Right kidney (tissue), 1 donor: ENCODE measurements around the gene CCDC24.
A peak's percentile ranks its signal among the peaks of the same experiment; 100 is the strongest.

Experiments used
- DNase-seq: peaks from one replicate; pipeline ENCODE4 v3.0.0-alpha.2; 2016

Gene CCDC24

GRCh38 chr1:44024903-44025525 lies 33.6 kb downstream of the CCDC24 start:
- DNase-seq, result no peak

GRCh38 chr1:44025816-44026215 lies 34.4 kb downstream of the CCDC24 start:
- no peak for DNase-seq

- DNase-seq, result no peak
Observed at GRCh38 chr1:44027320-44027719, 35.9 kb downstream of the CCDC24 start.

DNA sequence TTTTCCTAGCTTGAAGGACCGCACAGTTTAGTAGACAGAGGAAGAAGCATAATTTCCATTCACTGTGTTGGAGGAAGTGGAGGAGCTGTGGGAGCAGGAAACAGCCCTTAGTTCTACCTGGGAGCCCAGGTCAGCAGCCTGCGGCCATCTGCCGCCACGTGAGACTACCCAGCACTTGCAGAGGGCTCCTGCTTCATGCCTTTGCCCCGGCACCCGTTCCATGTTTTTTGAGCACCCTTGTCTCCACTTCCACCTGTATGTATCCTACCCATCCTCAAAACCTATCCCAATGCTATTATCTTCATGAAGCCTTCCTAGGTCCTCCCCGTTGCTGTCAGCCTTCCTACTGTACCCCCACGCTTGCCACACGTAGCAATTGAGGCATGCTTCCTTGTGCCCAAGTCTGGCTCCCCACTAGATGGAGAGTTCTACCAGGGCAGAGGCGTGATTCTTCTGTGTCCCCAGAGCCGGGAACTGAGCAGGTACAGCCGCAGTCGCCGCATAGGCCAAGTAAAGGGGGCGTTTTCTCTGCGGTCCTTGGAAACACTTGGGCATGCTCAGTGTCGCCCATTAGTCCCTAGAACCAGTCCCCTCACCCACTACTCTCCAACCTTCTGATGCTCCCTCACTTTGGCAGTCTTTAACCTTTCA lies 38.0 kb downstream of the CCDC24 start:
- DNase-seq, result peak; percentile 35

GRCh38 chr1:44029911-44030604 lies 38.7 kb downstream of the CCDC24 start:
- DNase-seq, result peak; percentile 98

DNA sequence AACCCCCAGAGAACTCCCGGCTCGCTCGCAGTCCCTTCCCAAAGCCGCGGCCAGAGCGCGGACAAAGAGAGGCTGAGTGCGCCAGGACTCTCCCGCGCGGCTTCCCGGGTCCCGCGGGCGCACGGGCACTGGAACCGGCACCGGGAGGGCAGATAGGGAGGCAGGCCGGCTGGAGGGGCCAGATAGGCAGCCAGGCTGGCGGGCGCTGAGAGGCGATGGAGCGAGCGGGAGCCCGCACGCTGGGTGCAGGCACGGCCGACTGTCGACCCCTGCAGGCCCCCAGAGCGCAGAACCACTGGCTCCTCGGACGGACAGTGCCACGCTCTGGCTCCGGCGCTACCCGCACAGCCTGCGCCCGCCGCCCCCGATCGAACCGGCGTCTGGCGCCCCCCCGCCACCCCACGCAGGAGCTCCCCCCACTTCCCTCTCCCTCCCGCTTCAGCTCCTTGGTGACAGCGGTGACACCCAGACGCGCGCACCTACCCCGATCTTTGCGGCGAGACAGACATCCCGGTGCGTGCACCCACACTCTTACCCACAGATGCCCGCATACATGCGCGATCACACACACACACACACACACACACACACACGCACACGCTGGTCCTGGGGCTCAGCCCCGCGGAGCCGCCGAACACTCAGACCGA lies 39.3 kb downstream of the CCDC24 start:
- DNase-seq, result peak; percentile 85

- DNase-seq, result peak; percentile 75
Observed at GRCh38 chr1:44031252-44032169, 40.1 kb downstream of the CCDC24 start, which contains the start of gene SLC6A9. SLC6A9 (minus strand) TSS chr1:44031462; CDS start chr1:44024277, 7,185 bp downstream.

DNA sequence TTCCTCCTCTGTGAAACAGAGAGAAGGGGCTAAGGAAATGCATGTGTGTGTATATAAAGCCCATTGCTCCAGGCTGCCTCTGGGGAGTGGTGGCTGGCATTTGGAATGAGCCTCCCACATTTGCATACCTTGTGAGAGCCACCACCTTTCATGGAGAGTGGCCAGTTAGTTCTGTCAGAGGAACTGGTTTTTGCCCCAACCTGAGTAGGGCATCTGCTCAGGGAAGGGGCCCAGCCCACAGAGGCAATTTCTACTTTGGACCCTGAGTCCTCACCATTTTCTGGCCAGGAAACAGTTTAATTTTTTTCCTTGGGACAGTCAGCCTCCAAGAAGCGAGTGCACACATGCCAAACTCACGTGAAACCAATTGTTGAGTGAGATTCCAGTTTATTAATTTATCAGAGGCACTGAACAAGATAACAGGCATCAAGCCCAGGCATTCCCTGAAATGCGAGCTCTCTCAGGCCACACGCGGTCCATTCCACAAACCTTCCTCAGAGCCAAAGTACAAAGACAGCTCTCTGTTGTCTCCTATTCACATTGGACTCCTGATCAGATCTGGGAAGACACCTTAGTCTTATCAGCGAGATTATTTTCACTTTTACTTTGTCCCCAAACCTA lies 40.9 kb downstream of the CCDC24 start:
- DNase-seq, result no peak

DNA sequence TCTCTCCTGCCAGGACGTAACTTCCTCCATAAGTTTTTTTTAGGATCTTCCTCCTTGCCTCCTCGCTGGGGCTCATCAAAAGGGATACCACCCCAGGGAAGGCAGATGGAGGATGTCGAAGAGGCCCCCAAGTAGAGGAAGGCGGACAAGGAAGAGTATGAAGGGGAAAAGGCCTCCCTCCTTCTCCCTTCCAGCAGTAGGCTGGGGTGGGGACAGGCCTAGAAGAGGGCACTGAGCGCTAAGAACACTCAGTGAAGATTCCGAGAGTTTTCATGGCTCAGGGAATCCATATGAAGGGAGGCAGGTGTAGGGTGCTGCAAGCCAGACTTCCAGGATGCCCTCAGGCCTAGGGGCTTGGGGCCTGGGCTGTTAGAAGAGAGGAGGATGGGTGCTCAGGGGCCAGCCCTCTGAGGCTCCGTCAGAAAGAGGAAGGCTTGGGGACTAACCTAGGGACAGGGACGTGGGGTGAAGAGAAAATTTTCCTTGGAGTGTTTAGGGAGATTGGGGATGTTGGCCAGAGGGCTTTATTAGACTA lies 41.7 kb downstream of the CCDC24 start:
- DNase-seq, result no peak

- no peak for DNase-seq
Observed at GRCh38 chr1:44033756-44034155, 42.4 kb downstream of the CCDC24 start.

GRCh38 chr1:44034423-44034822 lies 43.0 kb downstream of the CCDC24 start:
- DNase-seq, result no peak

DNA sequence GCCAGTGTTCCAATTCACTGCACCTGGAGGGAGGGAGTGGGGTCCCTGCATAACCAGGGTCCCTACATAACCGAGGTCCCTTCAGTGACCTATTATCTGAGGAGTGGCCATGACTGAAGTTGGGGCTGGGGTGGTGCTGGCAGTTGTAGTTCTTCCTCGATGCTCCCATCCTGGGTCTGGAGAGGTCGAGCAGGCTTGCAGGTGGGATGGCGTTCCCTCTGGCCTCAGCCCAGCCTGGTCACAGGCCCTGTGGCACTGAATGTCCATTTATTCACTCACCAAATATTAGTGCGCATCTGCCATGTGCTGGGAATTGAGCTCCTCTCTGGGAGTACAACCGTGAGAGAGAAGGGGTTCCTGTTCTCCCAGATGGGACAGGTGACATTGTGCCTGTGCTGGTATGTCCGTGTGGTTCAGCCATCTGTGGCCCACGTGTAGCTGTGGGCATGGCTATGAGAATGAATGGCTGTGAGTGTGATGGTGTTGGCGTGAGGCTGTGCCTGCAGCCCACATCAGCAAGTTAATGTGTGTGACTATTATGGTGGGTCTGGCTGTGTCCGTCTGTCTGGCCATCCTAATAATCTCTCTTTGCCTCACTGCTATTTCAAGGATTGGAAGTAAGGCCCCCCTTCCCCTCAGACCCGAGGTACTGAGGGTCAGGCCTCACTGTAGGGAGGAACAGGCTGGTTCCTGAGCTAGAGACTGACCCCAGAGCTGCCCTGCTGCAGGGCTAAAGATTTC lies 43.7 kb downstream of the CCDC24 start:
- DNase-seq, result no peak

- no peak for DNase-seq
Observed at GRCh38 chr1:44035726-44036408, 44.5 kb downstream of the CCDC24 start.

GRCh38 chr1:44036409-44037139 lies 45.2 kb downstream of the CCDC24 start:
- DNase-seq, result peak; percentile 59

GRCh38 chr1:44037154-44037553 lies 45.8 kb downstream of the CCDC24 start:
- DNase-seq, result peak; percentile 42

DNA sequence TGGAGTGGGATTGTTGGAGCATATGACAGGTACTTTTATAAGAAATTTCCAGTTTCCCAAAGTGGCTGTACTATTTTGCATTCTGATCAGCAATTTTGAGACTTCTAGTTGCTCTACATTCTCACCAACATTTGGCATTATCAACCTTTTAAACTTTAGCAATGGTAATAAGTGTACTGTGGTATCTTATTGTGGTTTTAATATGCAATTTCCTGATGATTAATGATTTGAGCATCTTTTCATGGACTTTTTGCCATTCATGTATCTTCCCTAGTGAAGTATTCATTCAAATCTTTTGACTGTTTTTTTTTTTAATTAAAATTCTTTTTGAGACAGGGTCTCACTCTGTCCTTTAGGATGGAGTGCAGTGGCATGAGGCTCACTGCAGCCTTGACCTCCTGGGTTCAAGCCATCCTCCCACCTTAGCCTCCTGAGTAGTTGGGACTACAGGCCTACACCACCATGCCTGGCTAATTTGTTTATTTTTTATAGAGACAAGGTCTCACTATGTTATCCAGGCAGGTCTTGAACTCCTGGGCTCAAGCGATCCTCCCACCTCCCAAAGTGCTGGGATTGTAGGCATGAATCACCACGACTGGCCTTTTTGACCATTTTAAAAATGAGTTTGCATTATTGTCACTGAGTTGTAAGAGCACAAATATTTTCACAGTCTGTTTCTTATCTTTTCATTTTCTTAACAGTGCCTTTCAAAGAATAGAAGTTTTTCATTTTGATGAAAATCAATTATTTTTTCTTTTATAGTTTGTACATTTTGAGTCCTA lies 47.7 kb downstream of the CCDC24 start:
- DNase-seq, result no peak

GRCh38 chr1:44040418-44040817 lies 49.0 kb downstream of the CCDC24 start:
- DNase-seq, result no peak

DNA sequence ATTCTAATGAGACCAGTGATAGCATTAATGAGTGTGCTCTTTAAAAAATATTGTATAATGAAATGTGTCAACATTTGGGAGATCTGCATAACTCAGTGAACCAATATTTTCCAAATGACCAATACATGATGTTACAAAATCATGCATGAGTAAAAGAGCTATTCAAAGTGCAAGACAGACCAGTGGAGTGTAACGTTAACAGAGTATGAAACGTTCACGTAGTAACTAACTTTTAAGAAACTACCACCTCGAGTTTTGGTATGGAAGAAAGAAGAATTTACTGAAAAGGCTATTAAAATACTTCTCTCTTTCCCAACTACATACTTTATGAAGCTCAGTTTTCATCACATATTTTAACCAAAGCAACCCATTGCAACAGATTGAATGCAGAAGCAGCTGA lies 49.4 kb downstream of the CCDC24 start:
- DNase-seq, result no peak
